ENCODE results near the gene ADO.
A peak's percentile ranks its signal among the peaks of the same experiment; 100 is the strongest.
"Not testable (repeated sequence)": the region's sequence is repeated elsewhere in the genome, so short reads cannot be mapped to it uniquely, and the experiment has no call there.

Gene ADO

GRCh38 chr10:62804356-62805230 is at the start of gene ADO:
ADO (plus strand) TSS chr10:62804720; CDS start chr10:62805060, 340 bp downstream.
- peak; percentile 80 for DNase-seq

GRCh38 chr10:62754963-62755362 is 49.6 kb upstream of the ADO start:
- DNase-seq: no peak

- no peak for DNase-seq
Measured at GRCh38 chr10:62755662-62756653, 48.6 kb upstream of the ADO start.

GRCh38 chr10:62759599-62760175 is 44.8 kb upstream of the ADO start:
- DNase-seq: peak; percentile 24

GRCh38 chr10:62760401-62760800 is 44.1 kb upstream of the ADO start:
- no peak for DNase-seq

GRCh38 chr10:62761115-62761514 is 43.4 kb upstream of the ADO start:
- no peak for DNase-seq

GRCh38 chr10:62763155-62763554 is 41.4 kb upstream of the ADO start:
- no peak for DNase-seq

- DNase-seq: no peak
Measured at GRCh38 chr10:62764011-62764410, 40.5 kb upstream of the ADO start.

GRCh38 chr10:62765726-62766125 is 38.8 kb upstream of the ADO start:
- no peak for DNase-seq

GRCh38 chr10:62766386-62766785 is 38.1 kb upstream of the ADO start:
- no peak for DNase-seq

- DNase-seq: no peak
Measured at GRCh38 chr10:62769574-62770242, 34.8 kb upstream of the ADO start.

GRCh38 chr10:62772186-62772974 is 32.1 kb upstream of the ADO start:
- DNase-seq: no peak

- no peak for DNase-seq
Measured at GRCh38 chr10:62778125-62778524, 26.4 kb upstream of the ADO start.

- DNase-seq: peak; percentile 89
Measured at GRCh38 chr10:62779487-62780248, 24.9 kb upstream of the ADO start.

GRCh38 chr10:62784537-62784936 is 20.0 kb upstream of the ADO start:
- not testable (repeated sequence) for DNase-seq

- not testable (repeated sequence) for DNase-seq
Measured at GRCh38 chr10:62788285-62788684, 16.2 kb upstream of the ADO start.

- DNase-seq: no peak
Measured at GRCh38 chr10:62788861-62789467, 15.6 kb upstream of the ADO start.

- DNase-seq: no peak
Measured at GRCh38 chr10:62790019-62790555, 14.4 kb upstream of the ADO start.

- DNase-seq: no peak
Measured at GRCh38 chr10:62790571-62790970, 13.9 kb upstream of the ADO start.

GRCh38 chr10:62792261-62792660 is 12.3 kb upstream of the ADO start:
- DNase-seq: no peak

Measured in CD4-positive, alpha-beta T cell treated with Interleukin-15 for 1 hour (primary cell).